IPS-11a (cell line): ENCODE results near the gene ATP6V0C.
"Not testable (repeated sequence)": the region's sequence is repeated elsewhere in the genome, so short reads cannot be mapped to it uniquely, and the experiment has no call there.

ENCODE experiments used
- H3K4me3 ChIP-seq: one replicate; pipeline ENCODE4 v1.5.1; 2013; ENCODE audit warnings: low read depth, low read length, control low read depth

The ATP6V0C gene

GRCh38 chr16:2474877-2475412, 38.8 kb upstream of the ATP6V0C start, which contains the start of gene TBC1D24:
TSS of gene TBC1D24 (plus strand) at chr16:2475127. CDS start at chr16:2496149, 21,022 bp downstream.
- H3K4me3 ChIP-seq: peak within 1 kb of the TSS; percentile 58

- H3K4me3 ChIP-seq: peak overlapping the region; percentile 58
Observed at GRCh38 chr16:2475413-2476344, 38.1 kb upstream of the ATP6V0C start.

GRCh38 chr16:2476345-2476720, 37.4 kb upstream of the ATP6V0C start:
- H3K4me3 ChIP-seq: no peak overlapping the region

GRCh38 chr16:2476741-2477140, 37.0 kb upstream of the ATP6V0C start:
- no peak overlapping the region for H3K4me3 ChIP-seq

GRCh38 chr16:2477327-2477726, 36.4 kb upstream of the ATP6V0C start:
- H3K4me3 ChIP-seq: no peak overlapping the region

- H3K4me3 ChIP-seq: no peak overlapping the region
Observed at GRCh38 chr16:2478279-2478678, 35.5 kb upstream of the ATP6V0C start.

GRCh38 chr16:2479996-2480395, 33.8 kb upstream of the ATP6V0C start:
- not testable (repeated sequence) for H3K4me3 ChIP-seq

- no peak overlapping the region for H3K4me3 ChIP-seq
Observed at GRCh38 chr16:2480948-2481347, 32.8 kb upstream of the ATP6V0C start.

- no peak overlapping the region for H3K4me3 ChIP-seq
Observed at GRCh38 chr16:2481676-2482075, 32.1 kb upstream of the ATP6V0C start.

GRCh38 chr16:2482249-2482648, 31.5 kb upstream of the ATP6V0C start:
- H3K4me3 ChIP-seq: no peak overlapping the region

- H3K4me3 ChIP-seq: no peak overlapping the region
Observed at GRCh38 chr16:2482708-2483534, 30.8 kb upstream of the ATP6V0C start.

GRCh38 chr16:2483939-2484897, 29.5 kb upstream of the ATP6V0C start:
- H3K4me3 ChIP-seq: no peak overlapping the region

GRCh38 chr16:2484898-2485508, 28.7 kb upstream of the ATP6V0C start:
- H3K4me3 ChIP-seq: no peak overlapping the region

GRCh38 chr16:2485811-2486507, 27.8 kb upstream of the ATP6V0C start:
- H3K4me3 ChIP-seq: no peak overlapping the region

GRCh38 chr16:2486645-2487516, 26.9 kb upstream of the ATP6V0C start:
- H3K4me3 ChIP-seq: no peak overlapping the region

- H3K4me3 ChIP-seq: no peak overlapping the region
Observed at GRCh38 chr16:2487517-2487842, 26.3 kb upstream of the ATP6V0C start.

GRCh38 chr16:2487903-2488531, 25.7 kb upstream of the ATP6V0C start:
- no peak overlapping the region for H3K4me3 ChIP-seq

GRCh38 chr16:2489581-2489980, 24.2 kb upstream of the ATP6V0C start:
- no peak overlapping the region for H3K4me3 ChIP-seq
